Left lung (tissue), 10 donors: ENCODE data around the gene ANGPTL4. TPM values are rescaled to one million over a fixed set of nuclear protein-coding genes. Genes with fewer than 3 reads are reported as not detected.
"Not testable (repeated sequence)": the region's sequence is repeated elsewhere in the genome, so short reads cannot be mapped to it uniquely, and the experiment has no call there.

ENCODE experiments used
- ATAC-seq: fragments of 200-7000 bp; cut with Tn5 transposase; one replicate; pipeline ENCODE4 v1.9.1; 2020; ENCODE audit warnings: moderate library complexity
- DNase-seq, 4 donors: peaks; one replicate each; pipeline ENCODE4 v3.0.0-alpha.2; 2013 to 2020
- H3K27ac ChIP-seq, 2 donors: fragments of 200-600 bp; sonication (generic) in 1 of 2; one replicate each; pipeline versions ENCODE4 v1.5.0 to v1.8.0; 2020 to 2021
- H3K27me3 ChIP-seq, 2 donors: fragments of 200-600 bp; sonication (generic) in 1 of 2; one replicate each; pipeline versions ENCODE4 v1.5.0 to v1.8.0; 2020 to 2021
- H3K36me3 ChIP-seq, 2 donors: fragments of 200-600 bp; sonication (generic) in 1 of 2; one replicate each; pipeline versions ENCODE4 v1.5.0 to v1.8.0; 2020 to 2021
- H3K4me1 ChIP-seq, 2 donors: fragments of 200-600 bp; one replicate each; pipeline ENCODE4 v1.8.0; 2021
- H3K4me3 ChIP-seq, 2 donors: fragments of 200-600 bp; sonication (generic) in 1 of 2; one replicate each; pipeline versions ENCODE4 v1.5.0 to v1.8.0; 2020 to 2021; ENCODE audit warnings: mild to moderate bottlenecking in 1 of 2
- H3K9me3 ChIP-seq, 2 donors: fragments of 200-600 bp; sonication (generic) in 1 of 2; one replicate each; pipeline versions ENCODE4 v1.5.0 to v1.8.0; 2020 to 2021
- CTCF ChIP-seq, 2 donors: fragments of 200-600 bp; sonication (generic) in 1 of 2; IDR thresholded peaks; one replicate each; pipeline versions ENCODE4 v1.5.0 to v1.8.0; 2021; ENCODE audit warnings: antibody characterized with exemption in 2 of 2
- intact Hi-C, 2 donors: fragments of 100-400 bp; cut with DNase I; formaldehyde crosslinking; loops; one replicate each; pipeline versions ENCODE4 v1.11.2 to v1.14.2; 2022
- polyA plus RNA-seq, 6 donors: library from polyadenylated mRNA; unstranded; fragments of 120-200 nt; gene quantifications; one replicate each; pipeline ENCODE4 v1.2.1, GENCODE V29; 2013; ENCODE audit not compliant: insufficient read length in 6 of 6
- total RNA-seq, 2 donors: library from RNA; stranded (reverse); fragmentation: NEBNext Ultra II Directional; extraction: Animal tissue kit (Norgen Biotek cat#: 25700); gene quantifications; one replicate each; pipeline ENCODE4 v1.2.1, GENCODE V29; 2021
- donor health status: DM: no; HTN: yes; CAD: no.
- donor health status: DM: no; HTN: no; CAD: no.

Gene ANGPTL4
- total and polyA plus RNA-seq, 8 donors: 2.5 to 24.8 (median 4.3) TPM

- H3K4me3 ChIP-seq: no peak overlapping the region
- no peak for TF ChIP-seq CTCF (IDR thresholded peaks at IDR 0.05)
- no peak for ATAC-seq
Observed at GRCh38 chr19:8370176-8371010, 6.4 kb downstream of the ANGPTL4 start.

GRCh38 chr19:8371011-8371804 is 7.3 kb downstream of the ANGPTL4 start:
- Histone ChIP-seq H3K4me3 (no peak overlapping the region), H3K27ac (no peak overlapping the region), H3K36me3 (peaks cover 0 to 23% of the 10 kb centered on the region in 2 donors), H3K27me3 (peaks cover 0 to 16% of the 10 kb centered on the region in 2 donors), H3K9me3 (no peaks in the 10 kb centered on the region), H3K4me1 (peaks cover 10 to 20% of the 10 kb centered on the region in 2 donors)
- intact Hi-C loops: no loop called here
- TF ChIP-seq CTCF (IDR thresholded peaks at IDR 0.05): no peak
- DNase-seq (no peak), ATAC-seq (no peak)

More at GRCh38 chr19:8370176-8371010, 6.4 kb downstream of the ANGPTL4 start:
- intact Hi-C loops: no loop called here
- DNase-seq: no peak
- peaks cover 0 to 18% of the 10 kb centered on the region in 2 donors for H3K36me3 ChIP-seq
- no peak overlapping the region for H3K27ac ChIP-seq
- peaks cover 10 to 27% of the 10 kb centered on the region in 2 donors for H3K4me1 ChIP-seq
- no peaks in the 10 kb centered on the region for H3K9me3 ChIP-seq
- peaks cover 0 to 25% of the 10 kb centered on the region in 2 donors for H3K27me3 ChIP-seq

- Histone ChIP-seq H3K36me3 (peaks cover 0 to 23% of the 10 kb centered on the region in 2 donors), H3K4me3 (no peak overlapping the region), H3K27ac (no peak overlapping the region), H3K27me3 (no peaks in the 10 kb centered on the region), H3K9me3 (peaks cover 0 to under 1% of the 10 kb centered on the region in 2 donors), H3K4me1 (no peaks in the 10 kb centered on the region)
- no peak for DNase-seq
- no peak for ATAC-seq
- TF ChIP-seq CTCF (IDR thresholded peaks at IDR 0.05): no peak
- intact Hi-C loops: no loop called here
Observed at GRCh38 chr19:8373867-8374813, 10.2 kb downstream of the ANGPTL4 start.

GRCh38 chr19:8375766-8376165 is 11.8 kb downstream of the ANGPTL4 start:
- H3K4me3 ChIP-seq, H3K4me1 ChIP-seq, intact Hi-C loops, H3K27ac ChIP-seq, ATAC-seq, H3K9me3 ChIP-seq, H3K27me3 ChIP-seq, DNase-seq: not testable (repeated sequence)
- peaks cover 0 to 23% of the 10 kb centered on the region in 2 donors for H3K36me3 ChIP-seq

- H3K9me3 ChIP-seq, intact Hi-C loops, H3K4me3 ChIP-seq, ATAC-seq, H3K4me1 ChIP-seq, H3K27me3 ChIP-seq, DNase-seq, H3K27ac ChIP-seq: not testable (repeated sequence)
- H3K36me3 ChIP-seq: peaks cover 0 to 19% of the 10 kb centered on the region in 2 donors
Observed at GRCh38 chr19:8376373-8376974, 12.5 kb downstream of the ANGPTL4 start.
